Lower leg skin (tissue), 3 donors: Measurements from ENCODE around the gene CACNA2D4.

Experiments
- POLR2A ChIP-seq, 2 donors: fragments of 450-650 bp; IDR thresholded peaks; one replicate each; pipeline ENCODE4 v1.6.1; 2016 to 2017; ENCODE audit warnings: antibody characterized with exemption in 2 of 2, mild to moderate bottlenecking in 1 of 2, moderate library complexity in 1 of 2
- TF ChIP-seq, protein P1 (sequence below), 3 donors: fragments of 450-650 bp; IDR thresholded peaks; one replicate each; pipeline ENCODE4 v1.5.1; 2016; ENCODE audit warnings: antibody characterized with exemption in 3 of 3, mild to moderate bottlenecking in 3 of 3, moderate library complexity in 2 of 3

DNA sequence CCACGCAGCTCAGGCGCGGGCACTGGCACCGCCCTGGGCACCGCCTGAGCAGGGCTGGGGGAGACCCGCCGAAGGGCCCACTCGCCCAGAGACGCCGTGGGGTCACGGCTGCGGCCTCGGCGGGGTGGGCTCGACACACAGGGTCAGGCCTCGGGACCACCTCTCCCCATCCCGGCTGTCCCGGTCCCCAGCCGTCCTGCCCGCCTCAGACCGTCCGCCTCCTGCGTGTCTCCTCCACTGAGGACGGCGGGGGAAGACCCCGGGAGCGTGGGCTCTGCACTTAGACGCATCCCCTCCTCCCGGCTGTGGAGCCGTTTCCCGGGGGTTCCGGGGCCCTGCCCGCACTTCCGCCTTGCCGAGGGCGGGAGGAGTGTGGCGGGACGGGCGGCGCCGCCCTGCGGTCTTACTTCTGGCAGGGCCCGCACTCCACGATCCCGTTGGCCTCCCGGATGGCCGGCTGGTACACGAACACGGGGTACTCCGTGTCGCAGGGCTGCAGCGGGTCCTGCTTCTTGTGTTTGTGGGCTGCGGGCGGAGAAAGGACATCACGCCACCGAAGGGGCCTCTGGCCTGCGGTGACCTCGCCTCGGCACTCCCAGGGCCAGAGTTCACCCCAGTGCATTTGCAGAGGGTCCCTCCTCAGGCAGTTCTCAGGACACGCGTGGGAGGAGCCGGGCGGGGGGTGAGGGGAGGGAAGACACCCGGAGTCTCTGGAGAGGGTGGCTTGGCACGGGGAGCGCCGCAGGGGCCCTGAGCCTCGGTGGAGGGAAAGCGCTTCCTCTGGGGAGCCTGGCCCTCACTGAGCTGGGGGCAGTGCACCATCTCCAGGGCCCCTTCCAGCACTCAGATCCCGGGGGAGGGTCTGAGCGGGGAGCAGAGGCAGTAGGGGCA lies 121.2 kb downstream of the CACNA2D4 start:
- TF ChIP-seq POLR2A (IDR thresholded peaks at IDR 0.05) = no peak
- TF ChIP-seq, protein P1, sequence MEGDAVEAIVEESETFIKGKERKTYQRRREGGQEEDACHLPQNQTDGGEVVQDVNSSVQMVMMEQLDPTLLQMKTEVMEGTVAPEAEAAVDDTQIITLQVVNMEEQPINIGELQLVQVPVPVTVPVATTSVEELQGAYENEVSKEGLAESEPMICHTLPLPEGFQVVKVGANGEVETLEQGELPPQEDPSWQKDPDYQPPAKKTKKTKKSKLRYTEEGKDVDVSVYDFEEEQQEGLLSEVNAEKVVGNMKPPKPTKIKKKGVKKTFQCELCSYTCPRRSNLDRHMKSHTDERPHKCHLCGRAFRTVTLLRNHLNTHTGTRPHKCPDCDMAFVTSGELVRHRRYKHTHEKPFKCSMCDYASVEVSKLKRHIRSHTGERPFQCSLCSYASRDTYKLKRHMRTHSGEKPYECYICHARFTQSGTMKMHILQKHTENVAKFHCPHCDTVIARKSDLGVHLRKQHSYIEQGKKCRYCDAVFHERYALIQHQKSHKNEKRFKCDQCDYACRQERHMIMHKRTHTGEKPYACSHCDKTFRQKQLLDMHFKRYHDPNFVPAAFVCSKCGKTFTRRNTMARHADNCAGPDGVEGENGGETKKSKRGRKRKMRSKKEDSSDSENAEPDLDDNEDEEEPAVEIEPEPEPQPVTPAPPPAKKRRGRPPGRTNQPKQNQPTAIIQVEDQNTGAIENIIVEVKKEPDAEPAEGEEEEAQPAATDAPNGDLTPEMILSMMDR (IDR thresholded peaks at IDR 0.05) = no peak
